ENCODE measurements around the gene CAMKK1. TPM values are rescaled to one million over a fixed set of nuclear protein-coding genes. Genes with fewer than 3 reads are reported as not detected.
A peak's percentile ranks its signal among the peaks of the same experiment; 100 is the strongest.

The CAMKK1 gene
- total RNA-seq, 1 donor: 8.7 TPM

DNA sequence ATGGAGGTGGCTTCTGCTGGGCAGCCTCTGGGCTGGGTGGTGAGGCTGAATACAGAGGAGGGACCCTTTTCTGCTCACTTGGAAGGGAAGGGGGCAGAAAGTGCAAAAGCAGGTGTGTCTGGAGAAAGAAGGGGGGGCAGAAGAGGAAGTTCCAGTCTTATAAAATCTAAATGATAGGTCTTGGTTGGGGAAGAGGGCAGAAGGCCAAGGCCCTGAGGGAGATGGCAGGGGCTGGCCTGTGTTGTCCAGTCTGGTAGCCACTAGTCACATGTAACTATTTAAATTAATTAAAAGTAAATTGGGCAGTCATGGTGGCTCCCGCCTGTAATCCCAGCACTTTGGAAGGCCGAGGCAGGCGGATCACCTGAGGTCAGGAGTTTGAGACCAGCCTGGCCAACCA, 2.5 kb upstream of the CAMKK1 start:
- Histone ChIP-seq H3K36me3 (ENCODE audit: insufficient read depth, low read length) (no peaks in the 10 kb centered on the region), H3K27me3 (ENCODE audit: insufficient read depth, low read length) (no peaks in the 10 kb centered on the region), H4K20me1 (ENCODE audit: insufficient read depth, low read length) (no peaks in the 10 kb centered on the region), H3K4me1 (ENCODE audit: insufficient read depth, low read length) (peaks cover 22% of the 10 kb centered on the region), H3K9me3 (ENCODE audit: low read depth, low read length) (no peaks in the 10 kb centered on the region), H2AFZ (ENCODE audit: low read length) (peak overlapping the region; percentile 26), H3K79me2 (ENCODE audit: insufficient read depth, low read length) (no peaks in the 10 kb centered on the region), H3K4me2 (ENCODE audit: insufficient read depth, low read length) (no peak overlapping the region), H3K27ac (ENCODE audit: low read depth, low read length) (no peak overlapping the region), H3K4me3 (ENCODE audit: insufficient read depth, low read length) (no peak overlapping the region)
- DNase-seq (ENCODE audit: insufficient read length, low spot score, missing footprints): no peak
- TF ChIP-seq, protein P1, sequence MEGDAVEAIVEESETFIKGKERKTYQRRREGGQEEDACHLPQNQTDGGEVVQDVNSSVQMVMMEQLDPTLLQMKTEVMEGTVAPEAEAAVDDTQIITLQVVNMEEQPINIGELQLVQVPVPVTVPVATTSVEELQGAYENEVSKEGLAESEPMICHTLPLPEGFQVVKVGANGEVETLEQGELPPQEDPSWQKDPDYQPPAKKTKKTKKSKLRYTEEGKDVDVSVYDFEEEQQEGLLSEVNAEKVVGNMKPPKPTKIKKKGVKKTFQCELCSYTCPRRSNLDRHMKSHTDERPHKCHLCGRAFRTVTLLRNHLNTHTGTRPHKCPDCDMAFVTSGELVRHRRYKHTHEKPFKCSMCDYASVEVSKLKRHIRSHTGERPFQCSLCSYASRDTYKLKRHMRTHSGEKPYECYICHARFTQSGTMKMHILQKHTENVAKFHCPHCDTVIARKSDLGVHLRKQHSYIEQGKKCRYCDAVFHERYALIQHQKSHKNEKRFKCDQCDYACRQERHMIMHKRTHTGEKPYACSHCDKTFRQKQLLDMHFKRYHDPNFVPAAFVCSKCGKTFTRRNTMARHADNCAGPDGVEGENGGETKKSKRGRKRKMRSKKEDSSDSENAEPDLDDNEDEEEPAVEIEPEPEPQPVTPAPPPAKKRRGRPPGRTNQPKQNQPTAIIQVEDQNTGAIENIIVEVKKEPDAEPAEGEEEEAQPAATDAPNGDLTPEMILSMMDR (IDR thresholded peaks at IDR 0.05; ENCODE audit: extremely low read depth, low read depth, low read length): no peak

DNA sequence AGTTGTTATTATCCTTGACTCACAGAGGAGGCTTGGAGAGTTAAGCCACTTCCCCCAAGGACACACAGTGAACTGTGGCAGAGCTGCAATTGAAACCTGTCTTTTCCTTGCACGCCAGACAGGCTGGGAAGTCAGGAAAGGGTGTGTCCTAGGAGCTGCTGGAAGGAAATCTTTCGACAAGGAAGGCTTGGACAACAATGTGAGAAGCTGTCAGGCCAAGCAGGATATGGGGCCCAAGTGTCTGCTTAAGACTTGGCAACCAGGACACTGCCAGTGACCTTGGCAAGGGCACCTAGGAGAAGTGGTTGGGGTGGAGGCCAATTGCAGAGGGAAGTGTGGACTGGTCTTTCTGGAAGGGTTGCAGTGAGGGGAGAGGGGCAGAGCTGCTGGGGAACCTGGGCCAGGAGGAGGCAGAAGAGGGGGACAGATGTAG, 2.1 kb upstream of the CAMKK1 start:
- Histone ChIP-seq H3K4me1 (ENCODE audit: insufficient read depth, low read length) (peaks cover 25% of the 10 kb centered on the region), H3K27ac (ENCODE audit: low read depth, low read length) (no peak overlapping the region), H3K36me3 (ENCODE audit: insufficient read depth, low read length) (no peaks in the 10 kb centered on the region), H2AFZ (ENCODE audit: low read length) (peak overlapping the region; percentile 26), H3K79me2 (ENCODE audit: insufficient read depth, low read length) (peaks cover under 1% of the 10 kb centered on the region), H3K27me3 (ENCODE audit: insufficient read depth, low read length) (no peaks in the 10 kb centered on the region), H4K20me1 (ENCODE audit: insufficient read depth, low read length) (no peaks in the 10 kb centered on the region), H3K4me2 (ENCODE audit: insufficient read depth, low read length) (no peak overlapping the region), H3K9me3 (ENCODE audit: low read depth, low read length) (no peaks in the 10 kb centered on the region), H3K4me3 (ENCODE audit: insufficient read depth, low read length) (no peak overlapping the region)
- TF ChIP-seq, protein P1 (IDR thresholded peaks at IDR 0.05; ENCODE audit: extremely low read depth, low read depth, low read length): no peak
- DNase-seq (ENCODE audit: insufficient read length, low spot score, missing footprints): peak; percentile 95

DNA sequence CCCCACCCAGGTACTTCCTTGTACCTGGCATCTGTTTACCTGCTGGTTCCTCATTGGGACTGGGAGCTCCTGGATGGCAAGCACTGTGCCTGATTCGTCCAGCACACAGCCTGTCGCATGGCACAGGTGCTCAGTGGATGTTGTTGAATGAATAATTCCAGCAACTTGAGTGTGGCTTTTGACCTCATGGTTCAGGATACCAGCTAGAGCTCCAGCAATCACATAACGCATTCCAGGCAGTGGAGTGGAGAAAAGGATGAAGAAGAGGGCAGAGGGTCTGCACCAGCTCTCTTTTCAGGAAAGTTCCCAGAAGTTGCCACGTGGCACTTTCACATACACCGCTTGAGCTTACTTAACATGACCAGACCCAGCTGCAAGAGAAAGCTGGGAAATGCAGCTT, 1.3 kb upstream of the CAMKK1 start:
- Histone ChIP-seq H3K4me2 (ENCODE audit: insufficient read depth, low read length) (no peak overlapping the region), H2AFZ (ENCODE audit: low read length) (no peak overlapping the region), H3K27me3 (ENCODE audit: insufficient read depth, low read length) (no peaks in the 10 kb centered on the region), H3K36me3 (ENCODE audit: insufficient read depth, low read length) (no peaks in the 10 kb centered on the region), H3K79me2 (ENCODE audit: insufficient read depth, low read length) (peaks cover 7% of the 10 kb centered on the region), H3K4me3 (ENCODE audit: insufficient read depth, low read length) (no peak overlapping the region), H3K9me3 (ENCODE audit: low read depth, low read length) (no peaks in the 10 kb centered on the region), H3K27ac (ENCODE audit: low read depth, low read length) (no peak overlapping the region), H4K20me1 (ENCODE audit: insufficient read depth, low read length) (no peaks in the 10 kb centered on the region), H3K4me1 (ENCODE audit: insufficient read depth, low read length) (peaks cover 33% of the 10 kb centered on the region)
- DNase-seq (ENCODE audit: insufficient read length, low spot score, missing footprints): no peak
- TF ChIP-seq, protein P1 (IDR thresholded peaks at IDR 0.05; ENCODE audit: extremely low read depth, low read depth, low read length): no peak

DNA sequence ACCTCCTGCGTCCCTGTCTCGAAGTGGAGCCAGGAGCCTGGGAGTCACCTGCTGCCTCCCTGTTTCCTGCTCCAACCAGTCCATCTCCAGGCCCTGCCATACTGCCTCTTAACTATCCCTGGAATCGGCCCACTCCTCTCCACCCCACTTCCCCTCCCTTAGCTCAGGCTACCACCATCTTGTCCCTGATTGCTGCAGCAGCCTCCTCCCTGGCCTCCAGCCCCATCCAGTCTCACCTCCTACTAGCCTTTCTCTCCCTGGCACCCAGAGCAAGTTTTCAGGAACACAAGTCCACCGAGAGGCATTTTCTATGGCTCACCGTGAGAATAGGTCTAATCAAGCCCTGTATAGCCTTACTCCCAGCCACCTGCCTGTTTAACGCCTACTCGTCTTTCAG, 865 bp upstream of the CAMKK1 start:
- Histone ChIP-seq H2AFZ (ENCODE audit: low read length) (peak overlapping the region; percentile 82), H3K4me1 (ENCODE audit: insufficient read depth, low read length) (peaks cover 38% of the 10 kb centered on the region), H3K79me2 (ENCODE audit: insufficient read depth, low read length) (peaks cover 10% of the 10 kb centered on the region), H3K9me3 (ENCODE audit: low read depth, low read length) (no peaks in the 10 kb centered on the region), H3K4me3 (ENCODE audit: insufficient read depth, low read length) (peak overlapping the region; percentile 75), H4K20me1 (ENCODE audit: insufficient read depth, low read length) (no peaks in the 10 kb centered on the region), H3K4me2 (ENCODE audit: insufficient read depth, low read length) (peak overlapping the region; percentile 67), H3K27ac (ENCODE audit: low read depth, low read length) (no peak overlapping the region), H3K27me3 (ENCODE audit: insufficient read depth, low read length) (no peaks in the 10 kb centered on the region), H3K36me3 (ENCODE audit: insufficient read depth, low read length) (no peaks in the 10 kb centered on the region)
- TF ChIP-seq, protein P1 (IDR thresholded peaks at IDR 0.05; ENCODE audit: extremely low read depth, low read depth, low read length): no peak
- DNase-seq (ENCODE audit: insufficient read length, low spot score, missing footprints): no peak
